ENCODE results near the gene KDM5A. TPM values are rescaled to one million over a fixed set of nuclear protein-coding genes. Genes with fewer than 3 reads are reported as not detected.
"Not testable (repeated sequence)": the region's sequence is repeated elsewhere in the genome, so short reads cannot be mapped to it uniquely, and the experiment has no call there.

Gene KDM5A
- total and polyA plus RNA-seq, 2 experiments from 2014 or later: 30.8 to 54.7 TPM

GRCh38 chr12:307406-307805, 81.7 kb downstream of the KDM5A start:
- H3K36me3 ChIP-seq (replicated peaks; ENCODE audit: insufficient read depth, low read depth): peaks cover 4% of the 10 kb centered on the region
- H3K27me3 ChIP-seq: no peaks in the 10 kb centered on the region
- 98% methylated on average over 10 of the region's 10 CpGs for WGBS (ENCODE audit: low lambda C conversion rate, missing lambda C conversion rate)
- H3K4me3 ChIP-seq: no peak overlapping the region
- no peaks in the 10 kb centered on the region for H3K9me2 ChIP-seq (replicated peaks; ENCODE audit: insufficient read depth)
- no peak overlapping the region for H3K4me2 ChIP-seq
- no peaks in the 10 kb centered on the region for H3K4me1 ChIP-seq (ENCODE audit: insufficient read depth)
- H3K9me3 ChIP-seq (ENCODE audit: low read depth): no peaks in the 10 kb centered on the region
- DNase-seq (ENCODE audit: low spot score): no peak
- TF ChIP-seq CTCF (IDR thresholded peaks at IDR 0.05; ENCODE audit: poor library complexity) (no peak), EZH2phosphoT487 (IDR thresholded peaks at IDR 0.05; ENCODE audit: low read depth, severe bottlenecking, unreplicated experiment) (no peak), EZH2 (IDR thresholded peaks at IDR 0.05; ENCODE audit: borderline replicate concordance) (no peak)
- no peak overlapping the region for H2AFZ ChIP-seq
- peaks cover 23% of the 10 kb centered on the region for H3K79me2 ChIP-seq
- no peaks in the 10 kb centered on the region for H4K20me1 ChIP-seq (ENCODE audit: insufficient read depth, poor library complexity, severe bottlenecking)
- H3K27ac ChIP-seq: no peak overlapping the region

- Histone ChIP-seq H3K4me2 (no peak overlapping the region), H3K27ac (no peak overlapping the region), H3K9me2 (replicated peaks; ENCODE audit: insufficient read depth) (no peaks in the 10 kb centered on the region), H3K79me2 (peaks cover 42% of the 10 kb centered on the region), H3K4me3 (no peak overlapping the region), H3K9me3 (ENCODE audit: low read depth) (no peaks in the 10 kb centered on the region), H4K20me1 (ENCODE audit: insufficient read depth, poor library complexity, severe bottlenecking) (no peaks in the 10 kb centered on the region), H3K4me1 (ENCODE audit: insufficient read depth) (no peaks in the 10 kb centered on the region), H2AFZ (no peak overlapping the region), H3K36me3 (replicated peaks; ENCODE audit: insufficient read depth, low read depth) (peaks cover 4% of the 10 kb centered on the region), H3K27me3 (no peaks in the 10 kb centered on the region)
- WGBS (ENCODE audit: low lambda C conversion rate, missing lambda C conversion rate): 67% methylated on average over 5 of the region's 5 CpGs
- DNase-seq (ENCODE audit: low spot score): no peak
- no peak for TF ChIP-seq EZH2 (IDR thresholded peaks at IDR 0.05; ENCODE audit: borderline replicate concordance)
- TF ChIP-seq EZH2phosphoT487 (IDR thresholded peaks at IDR 0.05; ENCODE audit: low read depth, severe bottlenecking, unreplicated experiment): no peak
- no peak for TF ChIP-seq CTCF (IDR thresholded peaks at IDR 0.05; ENCODE audit: poor library complexity)
These were observed 84.3 kb downstream of the KDM5A start for GRCh38 chr12:304805-305204.

GRCh38 chr12:302766-303165, 86.4 kb downstream of the KDM5A start:
- not testable (repeated sequence) for H3K4me1 ChIP-seq (ENCODE audit: insufficient read depth); H3K4me2 ChIP-seq; H2AFZ ChIP-seq; H3K9me2 ChIP-seq (replicated peaks; ENCODE audit: insufficient read depth); H3K27me3 ChIP-seq; H3K9me3 ChIP-seq (ENCODE audit: low read depth); H3K27ac ChIP-seq; H3K36me3 ChIP-seq (replicated peaks; ENCODE audit: insufficient read depth, low read depth); DNase-seq (ENCODE audit: low spot score); H4K20me1 ChIP-seq (ENCODE audit: insufficient read depth, poor library complexity, severe bottlenecking); H3K4me3 ChIP-seq
- 100% methylated on average over 3 of the region's 3 CpGs for WGBS (ENCODE audit: low lambda C conversion rate, missing lambda C conversion rate)
- peaks cover 48% of the 10 kb centered on the region for H3K79me2 ChIP-seq

- not testable (repeated sequence) for DNase-seq (ENCODE audit: low spot score)
These were observed 89.0 kb downstream of the KDM5A start for GRCh38 chr12:300166-300565.

GRCh38 chr12:299511-299910, 89.6 kb downstream of the KDM5A start:
- H3K36me3 ChIP-seq (replicated peaks; ENCODE audit: insufficient read depth, low read depth); H3K27ac ChIP-seq; H3K4me1 ChIP-seq (ENCODE audit: insufficient read depth); DNase-seq (ENCODE audit: low spot score); H3K4me2 ChIP-seq; H3K9me2 ChIP-seq (replicated peaks; ENCODE audit: insufficient read depth); H2AFZ ChIP-seq; H3K27me3 ChIP-seq; H3K4me3 ChIP-seq; H4K20me1 ChIP-seq (ENCODE audit: insufficient read depth, poor library complexity, severe bottlenecking); H3K9me3 ChIP-seq (ENCODE audit: low read depth): not testable (repeated sequence)
- WGBS (ENCODE audit: low lambda C conversion rate, missing lambda C conversion rate): 87% methylated on average over 5 of the region's 5 CpGs
- peaks cover 45% of the 10 kb centered on the region for H3K79me2 ChIP-seq

More at GRCh38 chr12:300166-300565, 89.0 kb downstream of the KDM5A start:
- H3K4me2 ChIP-seq; H3K27me3 ChIP-seq; H3K36me3 ChIP-seq (replicated peaks; ENCODE audit: insufficient read depth, low read depth); H3K9me2 ChIP-seq (replicated peaks; ENCODE audit: insufficient read depth); H4K20me1 ChIP-seq (ENCODE audit: insufficient read depth, poor library complexity, severe bottlenecking); H2AFZ ChIP-seq; H3K27ac ChIP-seq; H3K9me3 ChIP-seq (ENCODE audit: low read depth); H3K4me3 ChIP-seq; H3K4me1 ChIP-seq (ENCODE audit: insufficient read depth): not testable (repeated sequence)
- WGBS (ENCODE audit: low lambda C conversion rate, missing lambda C conversion rate): 96% methylated on average over 1 of the region's 1 CpG
- H3K79me2 ChIP-seq: peaks cover 50% of the 10 kb centered on the region

- not testable (repeated sequence) for DNase-seq (ENCODE audit: low spot score); H3K36me3 ChIP-seq (replicated peaks; ENCODE audit: insufficient read depth, low read depth); H3K9me3 ChIP-seq (ENCODE audit: low read depth); H3K27ac ChIP-seq; H3K4me3 ChIP-seq; H2AFZ ChIP-seq; H4K20me1 ChIP-seq (ENCODE audit: insufficient read depth, poor library complexity, severe bottlenecking); H3K4me2 ChIP-seq; H3K27me3 ChIP-seq; H3K4me1 ChIP-seq (ENCODE audit: insufficient read depth); H3K9me2 ChIP-seq (replicated peaks; ENCODE audit: insufficient read depth)
- H3K79me2 ChIP-seq: peaks cover 37% of the 10 kb centered on the region
- WGBS (ENCODE audit: low lambda C conversion rate, missing lambda C conversion rate): 86% methylated on average over 8 of the region's 8 CpGs
These were observed 91.1 kb downstream of the KDM5A start for GRCh38 chr12:298059-298458.
